ENCODE results near the gene ZNF428.

ZNF428 gene

GRCh38 chr19:43667126-43667875 is 47.9 kb upstream of the ZNF428 start:
- TF ChIP-seq REST (IDR thresholded peaks at IDR 0.05; ENCODE audit: insufficient replicate concordance, low read depth): no peak
- no peak for TF ChIP-seq CTCF (IDR thresholded peaks at IDR 0.05; ENCODE audit: insufficient read depth, low read length)
- 0 out of 2 replicates have a peak, but pooled peaks have one; percentile 23 for TF ChIP-seq POLR2AphosphoS5 (IDR thresholded peaks at IDR 0.05; ENCODE audit: low read depth)
- TF ChIP-seq SPI1 (IDR thresholded peaks at IDR 0.05; ENCODE audit: borderline replicate concordance, low read depth): no peak
- TF ChIP-seq GABPA (IDR thresholded peaks at IDR 0.05; ENCODE audit: low read depth): no peak
- Histone ChIP-seq H3K27me3 (ENCODE audit: insufficient read depth, poor library complexity, severe bottlenecking) (no peaks in the 10 kb centered on the region), H3K4me3 (replicated peaks; ENCODE audit: insufficient read depth, low read length) (peak overlapping the region; percentile 43), H3K27ac (replicated peaks) (no peak overlapping the region)
- no peak for DNase-seq (ENCODE audit: low read depth in 1 of 2, low spot score in 1 of 2)

- H3K27me3 ChIP-seq (ENCODE audit: insufficient read depth, poor library complexity, severe bottlenecking): no peaks in the 10 kb centered on the region
- H3K27ac ChIP-seq (replicated peaks): no peak overlapping the region
- no peak overlapping the region for H3K4me3 ChIP-seq (replicated peaks; ENCODE audit: insufficient read depth, low read length)
- DNase-seq (ENCODE audit: low read depth in 1 of 2, low spot score in 1 of 2): peak in 1 of 2 experiments; percentile 59
- no peak for TF ChIP-seq REST (IDR thresholded peaks at IDR 0.05; ENCODE audit: insufficient replicate concordance, low read depth)
- peak; percentile 95 for TF ChIP-seq SPI1 (IDR thresholded peaks at IDR 0.05; ENCODE audit: borderline replicate concordance, low read depth)
- no peak for TF ChIP-seq CTCF (IDR thresholded peaks at IDR 0.05; ENCODE audit: insufficient read depth, low read length)
- no peak for TF ChIP-seq GABPA (IDR thresholded peaks at IDR 0.05; ENCODE audit: low read depth)
- TF ChIP-seq POLR2AphosphoS5 (IDR thresholded peaks at IDR 0.05; ENCODE audit: low read depth): no peak; the same call in 1 of the 2 replicates
Observed at GRCh38 chr19:43664018-43664417, 44.6 kb upstream of the ZNF428 start.

GRCh38 chr19:43662487-43662886 is 43.1 kb upstream of the ZNF428 start:
- TF ChIP-seq REST (IDR thresholded peaks at IDR 0.05; ENCODE audit: insufficient replicate concordance, low read depth): no peak
- no peak for TF ChIP-seq GABPA (IDR thresholded peaks at IDR 0.05; ENCODE audit: low read depth)
- Histone ChIP-seq H3K27ac (replicated peaks) (no peak overlapping the region), H3K27me3 (ENCODE audit: insufficient read depth, poor library complexity, severe bottlenecking) (no peaks in the 10 kb centered on the region), H3K4me3 (replicated peaks; ENCODE audit: insufficient read depth, low read length) (no peak overlapping the region)
- no peak for DNase-seq (ENCODE audit: low read depth in 1 of 2, low spot score in 1 of 2)
